Measurements from ENCODE around the gene EPSTI1. TPM values are rescaled to one million over a fixed set of nuclear protein-coding genes. Genes with fewer than 3 reads are reported as not detected.

Gene EPSTI1
- total RNA-seq, 1 experiment from 2014 or later = not detected

- Mint-ChIP-seq H3K36me3 (ENCODE audit: insufficient read depth, unreplicated experiment) (peaks cover 18% of the 10 kb centered on the region), H3K27me3 (ENCODE audit: insufficient read depth, unreplicated experiment) (no peaks in the 10 kb centered on the region), H3K4me3 (ENCODE audit: unreplicated experiment) (no peak overlapping the region), H3K27ac (ENCODE audit: low read depth, unreplicated experiment) (peak overlapping the region; percentile 65), H3K4me1 (ENCODE audit: insufficient read depth, unreplicated experiment) (peaks cover 20% of the 10 kb centered on the region), H3K9me3 (ENCODE audit: unreplicated experiment) (peaks cover 7% of the 10 kb centered on the region)
- TF ChIP-seq, protein P1, sequence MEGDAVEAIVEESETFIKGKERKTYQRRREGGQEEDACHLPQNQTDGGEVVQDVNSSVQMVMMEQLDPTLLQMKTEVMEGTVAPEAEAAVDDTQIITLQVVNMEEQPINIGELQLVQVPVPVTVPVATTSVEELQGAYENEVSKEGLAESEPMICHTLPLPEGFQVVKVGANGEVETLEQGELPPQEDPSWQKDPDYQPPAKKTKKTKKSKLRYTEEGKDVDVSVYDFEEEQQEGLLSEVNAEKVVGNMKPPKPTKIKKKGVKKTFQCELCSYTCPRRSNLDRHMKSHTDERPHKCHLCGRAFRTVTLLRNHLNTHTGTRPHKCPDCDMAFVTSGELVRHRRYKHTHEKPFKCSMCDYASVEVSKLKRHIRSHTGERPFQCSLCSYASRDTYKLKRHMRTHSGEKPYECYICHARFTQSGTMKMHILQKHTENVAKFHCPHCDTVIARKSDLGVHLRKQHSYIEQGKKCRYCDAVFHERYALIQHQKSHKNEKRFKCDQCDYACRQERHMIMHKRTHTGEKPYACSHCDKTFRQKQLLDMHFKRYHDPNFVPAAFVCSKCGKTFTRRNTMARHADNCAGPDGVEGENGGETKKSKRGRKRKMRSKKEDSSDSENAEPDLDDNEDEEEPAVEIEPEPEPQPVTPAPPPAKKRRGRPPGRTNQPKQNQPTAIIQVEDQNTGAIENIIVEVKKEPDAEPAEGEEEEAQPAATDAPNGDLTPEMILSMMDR (IDR thresholded peaks at IDR 0.05; ENCODE audit: unreplicated experiment) = no peak
- ChIA-PET CTCF (no interaction called here), POLR2A (interaction anchor here (0.7 to 1.9 kb wide), 6 partner anchors 9 to 1893 kb away, joined by 3 to 8 read pairs (median 4); no protein-coding TSS in a partner anchor)
- DNase-seq (ENCODE audit: unreplicated experiment) = no peak
- no TSS peak for BruUV-seq (replicated peaks)
- intact Hi-C loops (cut with micrococcal nuclease) = no loop called here
Measured at GRCh38 chr13:43026262-43026661, 34.2 kb upstream of the EPSTI1 start.

GRCh38 chr13:43023289-43023963, 31.4 kb upstream of the EPSTI1 start, which contains the start of gene DNAJC15:
DNAJC15 (plus strand) TSS chr13:43023586; CDS start chr13:43023627, 41 bp downstream.
- Mint-ChIP-seq H3K4me3 (ENCODE audit: unreplicated experiment) (peak within 1 kb of the TSS; percentile 98), H3K9me3 (ENCODE audit: unreplicated experiment) (no peaks in the 10 kb centered on the region), H3K27me3 (ENCODE audit: insufficient read depth, unreplicated experiment) (no peaks in the 10 kb centered on the region), H3K4me1 (ENCODE audit: insufficient read depth, unreplicated experiment) (peaks cover 10% of the 10 kb centered on the region), H3K36me3 (ENCODE audit: insufficient read depth, unreplicated experiment) (peaks cover 13% of the 10 kb centered on the region), H3K27ac (ENCODE audit: low read depth, unreplicated experiment) (peak within 1 kb of the TSS; percentile 98)
- ChIA-PET POLR2A (interaction anchor here (1.0 to 2.9 kb wide), 5 partner anchors 9 to 24 kb away, joined by 3 to 8 read pairs (median 4); no protein-coding TSS in a partner anchor), CTCF (no interaction called here)
- BruUV-seq (replicated peaks) = no TSS peak
- TF ChIP-seq, protein P1 (IDR thresholded peaks at IDR 0.05; ENCODE audit: unreplicated experiment) = no peak
- intact Hi-C loops (cut with micrococcal nuclease) = no loop called here
- peak; percentile 65 for DNase-seq (ENCODE audit: unreplicated experiment)

GRCh38 chr13:43022934-43023288, 30.9 kb upstream of the EPSTI1 start:
- peak overlapping the region; percentile 98 for H3K27ac Mint-ChIP-seq (ENCODE audit: low read depth, unreplicated experiment)
- CTCF ChIA-PET = no interaction called here
- TF ChIP-seq, protein P1 (IDR thresholded peaks at IDR 0.05; ENCODE audit: unreplicated experiment) = no peak
- no peaks in the 10 kb centered on the region for H3K9me3 Mint-ChIP-seq (ENCODE audit: unreplicated experiment)
- DNase-seq (ENCODE audit: unreplicated experiment) = no peak
- no TSS peak for BruUV-seq (replicated peaks)
- H3K4me3 Mint-ChIP-seq (ENCODE audit: unreplicated experiment) = peak overlapping the region; percentile 98
- peaks cover 5% of the 10 kb centered on the region for H3K4me1 Mint-ChIP-seq (ENCODE audit: insufficient read depth, unreplicated experiment)
- POLR2A ChIA-PET = interaction anchor here (1.9 to 2.9 kb wide), 2 partner anchors 22 to 24 kb away, joined by 6 to 8 read pairs; no protein-coding TSS in a partner anchor
- no peaks in the 10 kb centered on the region for H3K27me3 Mint-ChIP-seq (ENCODE audit: insufficient read depth, unreplicated experiment)
- peaks cover 7% of the 10 kb centered on the region for H3K36me3 Mint-ChIP-seq (ENCODE audit: insufficient read depth, unreplicated experiment)
- intact Hi-C loops (cut with micrococcal nuclease) = no loop called here

GRCh38 chr13:43021926-43022670, 30.1 kb upstream of the EPSTI1 start:
- no peaks in the 10 kb centered on the region for H3K27me3 Mint-ChIP-seq (ENCODE audit: insufficient read depth, unreplicated experiment)
- intact Hi-C loops (cut with micrococcal nuclease) = no loop called here
- TF ChIP-seq, protein P1 (IDR thresholded peaks at IDR 0.05; ENCODE audit: unreplicated experiment) = no peak
- ChIA-PET CTCF (interaction anchor here (0.6 kb wide), 1 partner anchor 26 kb away, joined by 3 read pairs; no protein-coding TSS in a partner anchor), POLR2A (interaction anchor here (0.9 to 2.9 kb wide), 3 partner anchors 15 to 25 kb away, joined by 3 to 8 read pairs (median 3); no protein-coding TSS in a partner anchor)
- no peak overlapping the region for H3K4me3 Mint-ChIP-seq (ENCODE audit: unreplicated experiment)
- H3K4me1 Mint-ChIP-seq (ENCODE audit: insufficient read depth, unreplicated experiment) = peaks cover 5% of the 10 kb centered on the region
- DNase-seq (ENCODE audit: unreplicated experiment) = no peak
- peaks cover 7% of the 10 kb centered on the region for H3K36me3 Mint-ChIP-seq (ENCODE audit: insufficient read depth, unreplicated experiment)
- no TSS peak for BruUV-seq (replicated peaks)
- no peak overlapping the region for H3K27ac Mint-ChIP-seq (ENCODE audit: low read depth, unreplicated experiment)
- H3K9me3 Mint-ChIP-seq (ENCODE audit: unreplicated experiment) = no peaks in the 10 kb centered on the region
